Spinal cord (tissue), 10 donors: ENCODE measurements around the gene SMIM24. TPM values are rescaled to one million over a fixed set of nuclear protein-coding genes. Genes with fewer than 3 reads are reported as not detected.
A peak's percentile ranks its signal among the peaks of the same experiment; 100 is the strongest.

Source experiments
- DNase-seq, 6 donors: peaks; one replicate each; pipeline versions ENCODE4 v3.0.0 to v3.0.0-alpha.2; 2013 to 2015; ENCODE audit warnings: low spot score in 6 of 6, low read depth in 4 of 6
- H3K27ac ChIP-seq: one replicate; pipeline ENCODE4 v1.5.1; 2013; ENCODE audit warnings: low read depth, low read length, control low read depth
- H3K27me3 ChIP-seq: one replicate; pipeline ENCODE4 v1.6.1; 2013; ENCODE audit warnings: low read length; ENCODE audit not compliant: control insufficient read depth, insufficient read depth
- H3K36me3 ChIP-seq: one replicate; pipeline ENCODE4 v1.6.1; 2013; ENCODE audit warnings: low read length; ENCODE audit not compliant: control insufficient read depth, insufficient read depth
- H3K4me1 ChIP-seq: one replicate; pipeline ENCODE4 v1.6.1; 2013; ENCODE audit warnings: low read length; ENCODE audit not compliant: control insufficient read depth, insufficient read depth
- H3K4me3 ChIP-seq: one replicate; pipeline ENCODE4 v1.5.1; 2013; ENCODE audit warnings: low read depth, low read length, control low read depth
- H3K9me3 ChIP-seq: one replicate; pipeline ENCODE4 v1.6.1; 2013; ENCODE audit warnings: low read length; ENCODE audit not compliant: control insufficient read depth, insufficient read depth
- WGBS: methylation state at CpG from one replicate; pipeline ENCODE4 v1.1.5; 2013; ENCODE audit warnings: missing lambda C conversion rate; ENCODE audit not compliant: insufficient coverage; 5-methylcytosine and 5-hydroxymethylcytosine counted together
- polyA plus RNA-seq, 2 donors: library from polyadenylated mRNA; unstranded; fragments of 120-200 nt; gene quantifications; one replicate each; pipeline ENCODE4 v1.2.1, GENCODE V29; 2013; ENCODE audit not compliant: insufficient read length in 2 of 2
- total RNA-seq, 2 donors: library from RNA; depleted of rRNA in 1 of 2; stranded (reverse); fragments of 120-200 nt in 1 of 2; fragments of >200 nt in 1 of 2; gene quantifications; one replicate each; pipeline versions ENCODE4 v1.2.3 to v1.2.4, GENCODE V29; 2013 to 2014
- donor health status: healthy.

SMIM24 gene
- total and polyA plus RNA-seq, 4 donors, result 0.94 to 3.6 (median 2.8) TPM; not detected in 1

DNA sequence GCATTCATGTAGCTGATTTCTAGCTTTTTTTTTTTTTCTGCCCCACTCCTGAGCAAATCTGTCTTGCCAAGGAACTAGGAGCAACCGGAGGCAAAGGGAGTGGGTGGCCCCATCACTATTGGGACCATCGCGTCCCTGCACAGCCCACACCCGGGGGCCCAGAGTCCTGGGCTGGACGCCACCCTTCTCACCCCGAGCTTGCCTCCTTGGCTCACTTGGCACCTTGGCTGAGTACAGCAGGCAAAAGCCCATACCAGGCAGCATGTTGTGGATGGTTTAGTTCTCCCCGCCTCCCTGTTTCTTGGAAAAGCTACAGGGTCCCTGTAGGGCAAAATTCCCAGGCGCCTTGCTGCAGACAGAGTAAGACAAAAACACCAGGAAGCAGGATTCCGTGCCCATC is 13.7 kb downstream of the SMIM24 start:
- DNase-seq, result peak in 1 of 6 donors; percentile 93
- no peak overlapping the region for H3K4me3 ChIP-seq
- H3K27ac ChIP-seq, result peak overlapping the region; percentile 52
- no peaks in the 10 kb centered on the region for H3K27me3 ChIP-seq
- H3K36me3 ChIP-seq, result peaks cover 24% of the 10 kb centered on the region
- H3K4me1 ChIP-seq, result peaks cover 42% of the 10 kb centered on the region
- WGBS, result 58% methylated on average over 7 of the region's 9 CpGs
- no peaks in the 10 kb centered on the region for H3K9me3 ChIP-seq

DNA sequence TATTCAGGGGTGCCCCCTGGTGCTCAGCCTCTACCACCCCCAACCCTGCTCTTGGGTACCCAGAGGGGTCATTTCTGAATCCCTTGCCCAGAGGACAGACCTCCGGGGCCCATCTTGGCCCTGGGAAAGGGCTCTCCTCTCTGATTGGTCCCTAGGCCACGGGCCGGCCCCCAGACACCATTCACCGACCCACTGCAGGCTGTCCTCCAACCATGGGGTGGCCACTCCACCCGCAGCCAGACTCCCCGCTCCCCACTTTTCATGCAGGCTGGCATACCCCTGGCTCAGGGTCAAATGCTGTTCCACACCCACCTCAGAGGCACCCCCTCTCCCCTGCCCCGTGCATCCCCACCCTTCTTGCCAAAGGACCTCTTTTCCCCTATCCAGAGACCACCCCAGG is 14.8 kb downstream of the SMIM24 start:
- peak overlapping the region; percentile 47 for H3K27ac ChIP-seq
- peaks cover 31% of the 10 kb centered on the region for H3K36me3 ChIP-seq
- H3K9me3 ChIP-seq, result no peaks in the 10 kb centered on the region
- DNase-seq, result no peak
- 46% methylated on average over 6 of the region's 7 CpGs for WGBS
- H3K27me3 ChIP-seq, result no peaks in the 10 kb centered on the region
- H3K4me1 ChIP-seq, result peaks cover 37% of the 10 kb centered on the region
- no peak overlapping the region for H3K4me3 ChIP-seq

- WGBS, result 59% methylated on average over 11 of the region's 31 CpGs
- Histone ChIP-seq H3K4me1 (peaks cover 43% of the 10 kb centered on the region), H3K9me3 (no peaks in the 10 kb centered on the region), H3K27ac (no peak overlapping the region), H3K36me3 (peaks cover 38% of the 10 kb centered on the region), H3K27me3 (peaks cover 2% of the 10 kb centered on the region), H3K4me3 (no peak overlapping the region)
- no peak for DNase-seq
These were observed 15.6 kb downstream of the SMIM24 start for GRCh38 chr19:3464587-3465235.

DNA sequence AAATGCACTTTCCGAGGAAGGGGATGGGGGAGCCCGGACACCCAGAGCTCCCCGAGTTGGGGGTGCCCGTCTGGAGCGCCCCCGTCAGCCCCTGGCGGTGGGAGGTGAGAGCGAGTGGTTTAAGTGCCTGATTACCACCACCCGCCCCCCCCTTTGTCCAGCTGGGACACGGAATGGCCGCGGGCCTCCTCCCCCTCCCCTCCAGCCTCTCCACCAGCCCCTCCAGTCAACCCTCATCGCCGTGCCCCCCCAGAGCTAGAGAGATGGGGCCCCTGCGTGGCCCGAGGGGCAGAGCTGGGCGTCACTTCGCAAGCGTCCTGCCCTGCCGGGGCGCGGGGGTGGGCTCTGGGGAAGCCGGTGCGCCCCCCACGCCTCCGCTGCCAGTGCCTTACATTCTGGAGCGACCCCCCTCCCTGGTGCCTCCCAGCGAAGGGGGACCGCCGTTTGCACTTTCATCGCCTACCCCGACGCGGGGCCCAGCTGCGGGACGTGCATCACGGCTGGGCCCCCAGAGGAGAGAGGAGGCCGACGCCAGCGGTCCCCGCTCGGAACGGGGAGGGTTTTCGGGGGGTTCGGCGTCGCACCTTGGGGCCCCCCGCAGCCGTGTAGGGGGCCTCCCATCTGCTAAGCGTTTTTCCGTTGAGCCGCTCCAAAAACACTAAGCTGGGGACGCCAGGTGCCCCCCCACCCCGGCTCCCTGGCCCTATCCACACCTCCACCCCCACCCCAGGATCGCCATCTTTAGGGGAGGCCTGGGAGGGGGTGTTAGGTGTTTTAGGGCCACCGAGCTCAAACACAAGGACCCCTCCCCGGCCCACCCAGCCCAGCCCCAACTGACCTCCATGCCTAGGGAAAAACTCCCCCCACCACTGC is 16.4 kb downstream of the SMIM24 start:
- Histone ChIP-seq H3K4me1 (peaks cover 51% of the 10 kb centered on the region), H3K36me3 (peaks cover 44% of the 10 kb centered on the region), H3K4me3 (no peak overlapping the region), H3K27me3 (peaks cover 2% of the 10 kb centered on the region), H3K27ac (no peak overlapping the region), H3K9me3 (no peaks in the 10 kb centered on the region)
- 39% methylated on average over 34 of the region's 57 CpGs for WGBS
- DNase-seq, result no peak

- no peak overlapping the region for H3K27ac ChIP-seq
- 44% methylated on average over 49 of the region's 58 CpGs for WGBS
- H3K27me3 ChIP-seq, result peaks cover 2% of the 10 kb centered on the region
- peaks cover 51% of the 10 kb centered on the region for H3K36me3 ChIP-seq
- no peak overlapping the region for H3K4me3 ChIP-seq
- peaks cover 59% of the 10 kb centered on the region for H3K4me1 ChIP-seq
- DNase-seq, result no peak
- no peaks in the 10 kb centered on the region for H3K9me3 ChIP-seq
These were observed 17.2 kb downstream of the SMIM24 start for GRCh38 chr19:3462991-3463713.

DNA sequence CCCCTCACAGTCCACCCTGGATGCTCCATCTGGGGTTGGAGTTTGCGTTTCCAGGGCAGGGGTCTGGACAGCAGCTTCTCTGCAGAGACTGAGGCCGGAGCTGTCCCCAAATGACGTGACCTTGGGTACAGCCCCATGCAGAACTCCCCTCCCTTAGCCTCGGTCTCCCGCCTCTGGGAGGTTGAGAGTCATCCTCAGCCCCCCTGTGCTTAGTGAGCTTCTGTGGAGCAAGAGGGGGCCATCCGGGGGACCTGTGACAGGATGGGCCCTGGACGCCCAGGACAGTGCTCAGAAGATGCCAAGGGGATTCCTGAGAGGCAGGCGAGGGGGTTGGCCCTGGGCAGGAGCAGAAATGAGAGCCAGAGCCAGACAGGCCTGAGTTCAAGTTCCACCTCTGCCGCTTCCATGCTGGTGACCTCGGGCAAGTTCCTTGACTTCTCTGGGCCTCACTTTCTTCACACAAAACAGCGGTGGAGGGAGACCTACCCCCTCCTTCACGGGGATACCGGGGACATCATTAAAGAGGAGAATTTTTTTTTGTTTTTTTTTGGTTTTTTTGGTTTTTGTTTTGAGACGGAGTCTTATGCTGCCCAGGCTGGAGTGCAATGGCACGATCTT is 20.3 kb downstream of the SMIM24 start:
- H3K9me3 ChIP-seq, result no peaks in the 10 kb centered on the region
- H3K27ac ChIP-seq, result peak overlapping the region; percentile 80
- peaks cover 76% of the 10 kb centered on the region for H3K36me3 ChIP-seq
- no peak overlapping the region for H3K4me3 ChIP-seq
- no peak for DNase-seq
- H3K27me3 ChIP-seq, result peaks cover 2% of the 10 kb centered on the region
- peaks cover 53% of the 10 kb centered on the region for H3K4me1 ChIP-seq
- 68% methylated on average over 9 of the region's 15 CpGs for WGBS

DNA sequence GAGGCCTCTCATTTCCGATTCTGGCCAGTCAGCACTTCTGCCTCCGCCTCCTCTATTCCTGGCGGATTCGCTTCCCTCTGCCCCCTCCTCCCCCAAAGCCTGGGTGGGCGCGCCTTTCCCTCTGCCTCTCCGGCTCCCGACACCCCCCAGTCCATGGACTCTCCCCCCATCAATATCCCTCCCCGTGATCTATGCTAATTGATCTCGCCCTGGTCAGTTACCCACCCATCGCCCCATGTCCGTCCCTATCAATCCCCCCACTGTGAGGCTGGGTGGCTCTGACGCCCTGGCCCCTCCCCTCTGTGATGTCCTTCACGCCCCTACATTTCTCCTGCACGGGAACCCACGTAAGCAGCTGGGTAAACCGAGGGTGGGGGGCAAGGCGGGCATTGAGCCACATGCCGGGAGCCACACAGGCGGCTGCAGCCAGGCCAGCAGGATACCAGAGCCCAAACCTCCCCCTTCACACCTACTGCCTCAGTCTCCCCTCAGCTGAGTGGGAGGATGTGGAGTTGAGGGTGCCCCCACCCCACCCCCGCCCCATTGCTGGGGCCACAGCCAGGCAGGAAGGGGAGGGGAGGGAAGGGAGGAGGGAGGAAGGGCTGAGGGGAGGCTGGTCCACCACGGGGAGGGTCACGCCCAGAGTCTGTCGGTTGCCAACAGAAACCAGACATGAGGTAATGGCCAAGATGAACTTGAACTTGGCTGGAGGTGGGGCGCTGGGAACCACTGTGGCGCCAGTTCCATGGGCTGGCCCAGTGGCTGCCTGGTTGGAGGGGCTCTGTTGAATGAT is 21.0 kb downstream of the SMIM24 start:
- Histone ChIP-seq H3K9me3 (no peaks in the 10 kb centered on the region), H3K4me1 (peaks cover 46% of the 10 kb centered on the region), H3K27me3 (peaks cover 2% of the 10 kb centered on the region), H3K36me3 (peaks cover 81% of the 10 kb centered on the region), H3K27ac (peak overlapping the region; percentile 80), H3K4me3 (no peak overlapping the region)
- WGBS, result 16% methylated on average over 21 of the region's 26 CpGs
- DNase-seq, result peak in 3 of 6 donors; percentile 62 to 92 (median 75)

DNA sequence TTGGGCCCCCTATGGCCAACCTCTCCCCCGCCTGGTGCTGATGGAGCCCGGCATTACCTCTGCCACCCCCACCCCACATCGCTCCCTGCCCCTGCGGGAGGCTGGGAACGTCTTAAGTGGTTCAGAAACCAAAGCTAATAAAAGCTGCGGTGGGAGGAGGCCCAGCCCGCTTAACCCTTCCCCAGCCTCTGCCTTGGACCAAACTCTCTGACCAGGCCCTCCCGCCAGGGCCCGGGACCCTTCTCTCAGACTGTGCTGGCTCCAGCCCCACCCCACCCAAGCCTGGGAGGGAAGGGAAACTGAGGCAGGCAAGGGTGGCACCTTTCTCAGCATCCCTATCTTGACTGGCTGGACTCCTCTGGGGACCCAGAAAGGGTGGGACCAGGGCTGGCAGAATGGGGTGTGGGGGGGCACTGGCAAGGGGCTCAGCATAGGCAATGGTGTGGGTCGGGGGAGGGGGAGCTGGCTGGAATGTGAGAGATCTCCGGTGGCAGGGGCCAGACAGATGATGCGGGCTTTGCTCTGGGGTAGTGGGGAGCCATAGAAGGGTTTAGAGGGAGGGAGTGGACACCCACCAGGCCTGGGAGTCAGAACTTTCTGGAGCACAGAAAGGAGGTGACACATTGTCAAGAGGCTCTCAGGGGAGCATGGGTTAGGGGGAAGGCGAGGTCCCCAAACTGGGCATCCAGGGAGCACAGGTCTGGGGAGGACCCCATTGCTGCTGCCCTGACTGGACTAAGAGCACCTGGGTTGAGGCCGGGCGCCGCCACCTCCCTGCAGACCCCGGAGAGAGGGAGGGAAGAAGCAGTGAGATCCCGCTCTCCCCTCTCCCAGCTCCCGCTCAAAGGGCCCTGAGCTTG is 21.9 kb downstream of the SMIM24 start:
- WGBS, result 28% methylated on average over 16 of the region's 19 CpGs
- no peaks in the 10 kb centered on the region for H3K9me3 ChIP-seq
- no peak for DNase-seq
- H3K27ac ChIP-seq, result peak overlapping the region; percentile 80
- no peak overlapping the region for H3K4me3 ChIP-seq
- peaks cover 81% of the 10 kb centered on the region for H3K36me3 ChIP-seq
- peaks cover 38% of the 10 kb centered on the region for H3K4me1 ChIP-seq
- peaks cover 2% of the 10 kb centered on the region for H3K27me3 ChIP-seq
